Skin of body (tissue), 2 donors: Measurements from ENCODE around the gene SLC8A3. TPM values are rescaled to one million over a fixed set of nuclear protein-coding genes. Genes with fewer than 3 reads are reported as not detected.

Experiments
- DNase-seq: peaks from one replicate; lab custom pipeline; 2025; lab: John Stamatoyannopoulos, UW
- total RNA-seq: library from RNA; depleted of rRNA; stranded (reverse); fragments of >200 nt; gene quantifications from one replicate; pipeline ENCODE4 v1.2.3, GENCODE V29; 2014

The SLC8A3 gene
- total RNA-seq, 1 donor from 2014 or later: 3.5 TPM

GRCh38 chr14:70002589-70003346 is 186.0 kb downstream of the SLC8A3 start:
- DNase-seq: no peak

GRCh38 chr14:70000601-70001000 is 188.2 kb downstream of the SLC8A3 start:
- DNase-seq: no peak

GRCh38 chr14:69999261-69999674 is 189.5 kb downstream of the SLC8A3 start:
- no peak for DNase-seq

- no peak for DNase-seq
Measured at GRCh38 chr14:69997849-69998248, 190.9 kb downstream of the SLC8A3 start.

- no peak for DNase-seq
Measured at GRCh38 chr14:69996216-69996615, 192.5 kb downstream of the SLC8A3 start.

Other genes with a start within 250 kb of the SLC8A3 start
- gene COX16, start 170.7 kb upstream of the SLC8A3 start, total RNA-seq: 30.0 TPM
- 18.4 TPM for gene SYNJ2BP, start 228.1 kb upstream of the SLC8A3 start, total RNA-seq